HG03439 (cell line): ENCODE measurements around the gene PIEZO2.

Experiments used
- ATAC-seq: cut with Tn5 transposase; IDR thresholded peaks from one replicate; pipeline ENCODE4 v1.9.1; 2021; ENCODE audit warnings: mild to moderate bottlenecking, moderate library complexity; ENCODE audit not compliant: unreplicated experiment

The PIEZO2 gene

DNA sequence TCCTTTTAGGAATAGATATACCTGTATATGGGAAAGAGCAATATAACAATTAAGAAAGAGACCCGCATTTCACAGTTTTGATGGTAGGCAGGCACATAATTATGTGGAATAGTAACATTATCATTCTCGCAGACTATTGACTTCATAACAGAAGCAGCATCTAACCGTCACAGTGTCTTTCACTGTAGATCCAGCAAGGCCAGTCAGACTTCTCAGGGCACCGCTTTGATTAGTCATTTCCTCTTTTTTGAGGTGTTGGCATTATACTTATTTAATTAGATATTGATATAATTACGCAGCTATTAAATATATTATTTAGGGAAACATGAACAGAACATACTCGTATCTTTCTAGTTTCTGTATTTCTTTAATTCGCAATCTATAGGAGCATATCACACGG lies 447.2 kb downstream of the PIEZO2 start:
- no peak for ATAC-seq

DNA sequence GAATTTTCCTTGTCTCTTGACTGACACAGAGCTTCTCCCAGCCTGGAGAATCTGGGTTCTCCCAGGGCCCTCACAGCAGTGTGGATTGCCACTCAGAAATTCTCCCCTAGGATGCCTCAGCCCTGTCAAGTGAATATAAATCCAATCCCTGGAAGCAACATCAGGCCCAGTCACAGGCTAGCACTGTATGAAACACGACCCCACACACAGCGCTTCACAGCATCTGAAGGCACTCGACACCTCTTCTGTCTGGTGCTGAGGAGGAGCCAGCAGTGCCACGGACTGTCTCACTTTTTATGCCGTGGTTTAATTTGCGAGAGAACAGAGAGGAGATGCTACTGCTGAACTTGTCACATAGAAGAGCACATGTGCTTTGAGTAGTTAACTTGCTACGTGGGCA lies 459.0 kb downstream of the PIEZO2 start:
- no peak for ATAC-seq

DNA sequence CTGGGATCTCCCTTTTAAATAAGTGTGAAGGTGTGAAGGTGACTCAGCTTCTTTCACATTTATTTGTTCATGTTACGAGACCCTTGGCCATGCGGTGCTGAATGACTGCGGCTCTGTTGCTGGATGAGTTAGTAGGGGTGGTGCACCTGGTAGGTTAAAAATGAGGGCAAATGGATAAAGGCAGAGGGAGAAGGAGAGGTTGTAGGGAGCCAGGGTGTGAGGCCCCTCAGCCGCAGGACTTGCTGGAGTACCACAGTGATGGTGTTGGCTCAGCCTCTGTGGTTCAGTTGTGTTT lies 459.4 kb downstream of the PIEZO2 start:
- ATAC-seq: no peak

GRCh38 chr18:10689236-10690034 lies 459.9 kb downstream of the PIEZO2 start:
- ATAC-seq: no peak

DNA sequence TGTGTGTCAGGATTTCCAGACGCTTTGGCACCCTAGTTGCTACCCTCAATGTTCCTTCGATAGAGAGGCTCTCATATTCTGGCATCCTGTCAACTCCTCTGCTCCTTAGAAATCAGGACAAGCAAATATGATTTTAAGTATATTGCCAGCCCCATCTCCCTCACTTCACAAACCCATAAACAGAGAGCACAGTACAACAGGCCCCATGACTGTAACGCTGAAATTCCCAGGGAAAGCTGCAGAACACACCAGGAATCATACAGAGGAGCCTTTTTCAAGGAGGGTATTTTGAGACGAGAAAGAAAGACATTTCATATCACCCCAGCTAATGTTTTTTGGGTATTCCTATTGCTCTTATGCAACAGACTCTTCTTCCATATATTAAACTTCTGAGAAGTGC lies 460.6 kb downstream of the PIEZO2 start:
- ATAC-seq: no peak

DNA sequence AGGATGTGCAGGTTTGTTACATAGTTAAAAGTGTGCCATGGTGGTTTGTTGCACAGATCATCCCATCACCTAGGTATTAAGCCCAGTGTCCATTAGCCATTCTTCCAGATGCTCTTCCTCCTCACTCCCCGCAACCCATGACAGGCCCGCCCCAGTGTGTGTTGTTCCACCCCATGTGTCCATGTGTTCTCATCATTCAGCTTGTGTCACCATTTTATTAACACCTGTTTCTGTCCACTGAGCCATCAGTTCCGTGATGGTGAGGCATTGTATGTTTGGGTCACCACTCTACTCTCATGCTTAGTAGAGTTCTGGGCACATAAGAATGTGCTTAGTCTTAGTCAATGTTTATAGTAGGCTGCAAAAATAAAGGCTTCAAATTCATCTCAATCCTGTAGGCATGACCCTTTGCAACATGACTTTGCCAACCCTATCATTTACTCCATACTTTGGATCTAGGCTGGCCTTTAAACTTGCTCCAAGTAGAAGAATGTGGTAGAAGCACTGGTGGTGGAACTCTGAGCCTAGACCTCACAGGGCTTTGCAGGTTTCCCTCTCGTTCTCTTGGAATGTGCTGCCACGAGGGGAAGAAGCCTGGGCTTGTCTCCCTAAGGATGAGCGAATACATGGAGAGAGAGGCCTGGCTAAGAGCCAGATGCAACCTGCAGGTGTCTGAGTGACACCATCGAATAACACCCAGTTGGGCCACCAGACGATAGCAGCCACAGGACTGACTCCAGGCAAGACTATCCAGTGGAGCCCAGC lies 462.0 kb downstream of the PIEZO2 start:
- no peak for ATAC-seq

DNA sequence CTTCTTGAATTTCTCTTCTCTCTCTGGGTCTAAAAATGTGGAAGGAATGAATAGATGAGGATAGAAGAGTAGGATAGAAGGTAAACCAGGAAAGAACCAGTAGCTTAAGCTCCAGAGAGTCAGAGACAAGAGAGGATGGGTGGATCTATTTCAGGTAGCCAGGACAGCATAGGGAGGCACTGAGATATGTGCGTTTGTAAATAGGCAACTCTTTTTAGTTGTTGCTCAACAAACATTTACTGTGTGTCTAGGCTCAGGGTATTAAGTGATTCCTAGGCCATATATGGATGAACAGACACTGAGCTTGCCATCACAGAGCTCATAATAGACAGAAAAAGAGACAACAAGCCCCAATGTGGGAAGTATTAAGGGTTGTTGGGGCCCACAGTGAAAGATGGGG lies 463.1 kb downstream of the PIEZO2 start:
- ATAC-seq: no peak

DNA sequence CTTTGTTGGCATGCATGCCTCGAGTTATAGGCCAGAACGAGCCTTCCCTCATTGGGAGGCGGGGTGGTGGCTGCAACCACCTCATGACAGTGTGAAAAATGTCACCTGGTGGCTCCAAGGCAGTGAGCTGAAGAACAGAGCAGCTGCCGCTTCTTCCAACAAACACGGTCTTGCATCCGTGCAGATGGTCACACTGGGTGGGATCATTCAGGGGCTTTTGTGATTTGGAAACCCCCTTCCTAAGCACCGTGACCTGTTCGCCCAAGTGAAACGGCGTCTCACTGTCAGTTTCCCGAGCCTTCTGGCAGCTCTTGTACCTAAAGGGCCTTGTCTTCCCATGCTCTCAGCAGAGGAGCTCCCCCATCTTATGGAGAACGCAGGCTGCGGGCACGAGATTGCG lies 463.9 kb downstream of the PIEZO2 start:
- no peak for ATAC-seq

GRCh38 chr18:10682368-10682714 lies 467.0 kb downstream of the PIEZO2 start:
- no peak for ATAC-seq

GRCh38 chr18:10681581-10682367 lies 467.6 kb downstream of the PIEZO2 start:
- ATAC-seq: no peak

- ATAC-seq: no peak
Measured at GRCh38 chr18:10680271-10680596, 469.1 kb downstream of the PIEZO2 start.

DNA sequence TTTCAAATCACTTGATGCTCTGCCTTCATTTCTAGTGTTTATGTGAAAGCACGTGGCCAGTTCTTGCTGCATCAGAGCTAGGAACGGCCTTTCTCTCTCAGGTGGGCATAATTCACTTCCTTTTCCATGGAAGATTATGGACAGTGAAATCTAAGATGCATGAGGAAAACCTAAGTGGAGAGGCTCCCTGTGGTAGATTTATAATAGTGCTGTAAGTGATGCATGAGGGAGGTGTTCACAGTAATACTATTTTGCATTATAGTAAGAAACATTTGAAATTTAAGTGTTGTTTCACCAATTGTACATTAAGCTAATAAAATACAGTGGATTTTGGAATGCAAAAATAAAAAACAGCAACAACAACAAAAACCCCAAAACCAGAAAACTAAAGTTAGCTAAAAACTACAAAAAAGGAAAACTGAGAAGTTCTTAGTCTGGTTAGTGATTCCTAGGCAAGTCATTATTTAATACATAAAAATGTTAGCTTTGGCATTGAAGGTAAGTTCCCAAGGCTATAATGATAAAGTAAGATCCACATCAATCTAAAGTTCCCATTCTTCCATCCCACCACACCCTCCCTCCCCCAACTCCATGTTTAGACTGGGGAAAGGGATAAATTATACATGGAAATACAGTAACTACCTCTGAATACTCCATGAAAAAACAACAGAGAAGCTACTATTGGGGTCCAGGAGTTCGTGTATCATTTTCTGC lies 469.7 kb downstream of the PIEZO2 start:
- no peak for ATAC-seq

GRCh38 chr18:10671441-10671840 lies 477.9 kb downstream of the PIEZO2 start:
- ATAC-seq: no peak

- ATAC-seq: no peak
Measured at GRCh38 chr18:10670856-10671255, 478.5 kb downstream of the PIEZO2 start.

- no peak for ATAC-seq
Measured at GRCh38 chr18:10669441-10670100, 479.8 kb downstream of the PIEZO2 start.

DNA sequence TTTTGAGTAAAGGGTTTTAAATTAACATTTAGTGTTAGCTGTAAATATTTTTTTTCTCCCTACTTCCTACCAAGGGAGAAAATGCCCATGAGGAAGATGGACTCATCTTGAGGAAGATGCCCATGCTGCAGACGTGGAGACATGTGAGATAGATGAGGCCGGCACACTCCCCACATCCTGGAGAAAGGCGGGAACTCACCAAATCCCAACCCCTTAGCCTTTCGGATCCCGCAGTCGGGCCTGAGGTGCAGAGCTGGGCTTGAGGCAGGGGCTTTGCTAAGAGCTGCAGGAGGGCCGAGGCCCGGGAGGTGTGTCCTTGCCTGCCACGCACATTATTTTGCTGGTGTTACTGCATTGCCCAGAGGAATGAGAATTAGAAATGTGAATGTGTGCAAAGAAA lies 485.6 kb downstream of the PIEZO2 start:
- no peak for ATAC-seq

- ATAC-seq: no peak
Measured at GRCh38 chr18:10661317-10661716, 488.1 kb downstream of the PIEZO2 start.

DNA sequence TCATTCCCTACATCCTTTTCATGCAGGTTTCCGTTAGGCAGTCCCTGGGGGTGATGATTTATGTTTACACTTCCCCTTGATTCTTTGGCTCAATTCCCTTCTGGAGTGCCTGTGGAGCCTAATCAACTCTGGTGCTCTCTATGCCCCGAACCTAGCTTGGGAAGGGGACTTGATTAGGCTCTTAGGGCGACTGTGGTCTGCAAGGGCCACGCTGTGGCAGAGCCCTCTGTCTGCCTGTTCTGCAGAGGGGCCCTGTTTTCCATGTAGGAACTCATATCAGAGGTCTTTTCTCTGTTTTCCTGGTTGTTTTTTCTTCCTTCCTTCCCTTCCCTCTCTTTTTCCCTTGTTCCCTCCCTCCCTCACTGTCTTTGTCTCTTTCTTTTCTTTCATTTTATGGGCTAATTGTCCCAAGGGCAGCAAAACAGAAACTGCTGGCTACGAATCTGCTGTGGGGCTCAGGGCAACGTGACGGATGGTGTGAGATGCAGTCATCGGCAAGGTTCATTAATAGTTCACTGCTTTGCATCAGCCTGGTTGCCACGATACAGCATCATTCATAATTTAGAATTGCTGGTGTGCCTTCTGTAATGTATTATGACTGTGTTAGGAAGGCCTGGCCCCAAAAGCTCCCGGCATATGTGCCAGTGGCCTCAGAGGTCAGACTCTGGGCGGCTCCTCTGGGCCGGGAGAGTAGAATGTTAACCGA lies 489.0 kb downstream of the PIEZO2 start:
- ATAC-seq: no peak

- ATAC-seq: no peak
Measured at GRCh38 chr18:10659594-10659993, 489.8 kb downstream of the PIEZO2 start.

DNA sequence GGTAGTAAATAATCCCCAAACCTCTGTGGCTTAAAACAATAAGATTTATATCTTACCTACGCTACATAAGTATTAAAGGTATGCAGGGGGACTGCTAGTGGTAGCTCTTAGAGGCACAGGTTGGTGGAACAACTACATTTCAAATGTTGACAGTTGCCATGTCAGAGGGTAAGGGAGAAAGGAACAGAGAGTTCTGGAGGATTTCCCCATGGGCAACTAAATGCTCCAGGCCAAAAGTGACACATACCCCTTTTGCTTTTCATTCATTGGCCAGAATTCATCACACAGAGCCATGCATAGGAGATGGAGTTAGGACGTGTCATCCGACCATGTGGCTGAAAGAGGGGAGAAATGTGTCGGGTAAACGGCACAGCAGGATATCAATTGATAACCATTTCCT lies 490.4 kb downstream of the PIEZO2 start:
- ATAC-seq: no peak
